Duodenal mucosa (tissue), 2 donors: ENCODE data around the gene FBXW8.

Experiments used
- H3K27ac ChIP-seq: one replicate; pipeline ENCODE4 v1.7.0; 2013; ENCODE audit warnings: low read depth, low read length
- H3K27me3 ChIP-seq, 2 donors: one replicate each; pipeline ENCODE4 v1.7.0; 2013; ENCODE audit warnings: low read length in 2 of 2, control low read depth in 1 of 2; ENCODE audit not compliant: insufficient read depth in 2 of 2, control insufficient read depth in 1 of 2
- H3K36me3 ChIP-seq, 2 donors: one replicate each; pipeline ENCODE4 v1.7.0; 2013; ENCODE audit warnings: low read length in 2 of 2, control low read depth in 1 of 2; ENCODE audit not compliant: insufficient read depth in 2 of 2, control insufficient read depth in 1 of 2
- H3K4me1 ChIP-seq, 2 donors: one replicate each; pipeline ENCODE4 v1.7.0; 2013; ENCODE audit warnings: low read length in 2 of 2, control low read depth in 1 of 2; ENCODE audit not compliant: insufficient read depth in 2 of 2, control insufficient read depth in 1 of 2
- H3K4me3 ChIP-seq, 2 donors: one replicate each; pipeline ENCODE4 v1.7.0; 2013; ENCODE audit warnings: low read length in 2 of 2, low read depth in 1 of 2
- H3K9ac ChIP-seq, 2 donors: one replicate each; pipeline ENCODE4 v1.7.0; 2013; ENCODE audit warnings: low read length in 2 of 2, low read depth in 1 of 2
- H3K9me3 ChIP-seq, 2 donors: one replicate each; pipeline ENCODE4 v1.7.0; 2013; ENCODE audit warnings: low read length in 2 of 2, control low read depth in 1 of 2; ENCODE audit not compliant: control insufficient read depth in 1 of 2

The FBXW8 gene

GRCh38 chr12:116903818-116904217, 6.9 kb upstream of the FBXW8 start:
- Histone ChIP-seq H3K27ac (no peak overlapping the region), H3K36me3 (no peaks in the 10 kb centered on the region), H3K27me3 (peaks cover 0 to under 1% of the 10 kb centered on the region in 2 donors), H3K4me3 (no peak overlapping the region), H3K4me1 (no peaks in the 10 kb centered on the region), H3K9ac (no peak overlapping the region), H3K9me3 (no peaks in the 10 kb centered on the region)

- Histone ChIP-seq H3K36me3 (no peaks in the 10 kb centered on the region), H3K27me3 (no peaks in the 10 kb centered on the region), H3K4me3 (no peak overlapping the region), H3K27ac (no peak overlapping the region), H3K9ac (no peak overlapping the region), H3K4me1 (no peaks in the 10 kb centered on the region), H3K9me3 (no peaks in the 10 kb centered on the region)
Observed at GRCh38 chr12:116906285-116906684, 4.5 kb upstream of the FBXW8 start.

DNA sequence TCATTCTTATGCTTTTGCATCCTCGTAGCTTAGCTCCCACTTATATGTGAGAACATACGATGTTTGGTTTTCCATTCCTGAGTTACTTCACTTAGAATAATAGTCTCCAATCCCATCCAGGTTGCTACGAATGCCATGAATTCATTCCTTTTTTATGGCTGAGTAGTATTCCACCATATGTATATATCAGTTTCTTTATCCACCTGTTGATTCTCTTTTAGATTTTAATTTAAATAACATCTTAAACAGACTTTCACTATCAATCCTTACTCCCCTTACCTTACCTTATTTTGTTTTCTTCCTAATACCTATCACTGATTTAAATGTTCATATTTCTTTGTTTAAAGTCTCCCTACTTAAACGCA, 488 bp upstream of the FBXW8 start:
- Histone ChIP-seq H3K36me3 (peaks cover 0 to 3% of the 10 kb centered on the region in 2 donors), H3K9ac (peak overlapping the region; percentile 34 to 60), H3K4me1 (peaks cover 5 to 8% of the 10 kb centered on the region in 2 donors), H3K4me3 (peak overlapping the region; percentile 81 to 87), H3K27ac (no peak overlapping the region), H3K9me3 (no peaks in the 10 kb centered on the region), H3K27me3 (no peaks in the 10 kb centered on the region)

DNA sequence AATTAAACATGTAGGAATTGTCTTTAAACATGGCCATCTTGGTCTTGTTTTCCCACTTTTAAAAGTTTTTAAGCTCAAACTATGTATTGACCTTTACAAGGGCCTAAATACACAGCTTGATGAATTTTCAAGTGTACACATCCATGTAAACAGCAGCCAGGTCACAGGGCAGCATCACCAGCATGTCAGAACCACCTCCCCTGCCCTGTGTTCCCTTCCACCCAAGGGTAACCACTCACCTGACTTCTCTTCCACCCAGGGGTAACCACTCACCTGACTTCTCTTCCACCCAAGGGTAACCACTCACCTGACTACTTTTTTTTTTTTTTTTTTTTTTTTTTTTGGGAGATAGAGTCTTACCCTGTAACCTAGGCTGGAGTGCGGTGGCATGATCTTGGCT, 4.6 kb downstream of the FBXW8 start:
- Histone ChIP-seq H3K27ac (no peak overlapping the region), H3K9ac (no peak overlapping the region), H3K27me3 (no peaks in the 10 kb centered on the region), H3K4me3 (no peak overlapping the region), H3K36me3 (peaks cover 0 to 3% of the 10 kb centered on the region in 2 donors), H3K4me1 (peaks cover 33 to 42% of the 10 kb centered on the region in 2 donors), H3K9me3 (no peaks in the 10 kb centered on the region)

DNA sequence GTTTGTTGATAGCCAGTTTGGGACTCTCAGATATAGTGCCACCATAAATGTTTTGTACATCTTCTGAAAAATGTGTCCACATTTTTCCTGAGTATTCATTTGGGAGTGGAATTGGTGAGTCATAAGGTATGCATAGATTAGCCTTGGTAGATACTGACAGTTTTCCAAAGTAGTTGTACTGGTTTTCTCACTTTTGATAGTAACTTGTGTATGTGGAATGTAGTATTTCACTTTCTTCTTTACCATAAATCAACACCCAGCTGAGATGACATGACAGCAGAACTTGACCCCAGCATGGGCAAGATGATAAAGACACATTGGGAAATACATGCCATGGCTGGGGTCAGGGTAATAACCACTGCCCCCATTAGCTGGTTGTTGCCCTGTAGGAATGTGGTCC, 5.4 kb downstream of the FBXW8 start:
- Histone ChIP-seq H3K9me3 (no peaks in the 10 kb centered on the region), H3K36me3 (peaks cover 0 to 3% of the 10 kb centered on the region in 2 donors), H3K4me3 (no peak overlapping the region), H3K4me1 (peaks cover 36 to 47% of the 10 kb centered on the region in 2 donors), H3K9ac (no peak overlapping the region), H3K27ac (no peak overlapping the region), H3K27me3 (no peaks in the 10 kb centered on the region)

DNA sequence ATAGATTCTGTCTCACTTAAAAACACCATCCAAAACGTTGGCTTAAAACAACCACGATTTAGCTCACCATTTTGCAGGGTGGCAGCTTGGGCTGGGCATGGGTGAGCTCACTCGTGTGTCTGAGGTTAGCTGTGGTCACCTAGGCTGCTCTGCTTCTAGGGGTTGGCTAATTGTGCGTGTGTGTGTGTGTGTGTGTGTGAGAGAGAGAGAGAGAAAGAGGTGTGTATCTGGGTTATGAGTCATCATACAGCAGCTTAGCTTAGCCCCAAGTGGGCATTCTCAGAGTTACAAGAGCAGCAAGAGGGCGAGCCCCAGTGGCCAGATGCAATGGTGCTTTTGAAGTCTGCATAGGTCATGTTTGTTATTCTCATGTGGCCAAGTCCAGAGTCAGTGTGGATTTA, 6.0 kb downstream of the FBXW8 start:
- H3K9ac ChIP-seq: no peak overlapping the region
- H3K36me3 ChIP-seq: peaks cover 0 to 3% of the 10 kb centered on the region in 2 donors
- H3K4me1 ChIP-seq: peaks cover 36 to 47% of the 10 kb centered on the region in 2 donors
- no peaks in the 10 kb centered on the region for H3K27me3 ChIP-seq
- H3K4me3 ChIP-seq: no peak overlapping the region
- no peaks in the 10 kb centered on the region for H3K9me3 ChIP-seq
- no peak overlapping the region for H3K27ac ChIP-seq

DNA sequence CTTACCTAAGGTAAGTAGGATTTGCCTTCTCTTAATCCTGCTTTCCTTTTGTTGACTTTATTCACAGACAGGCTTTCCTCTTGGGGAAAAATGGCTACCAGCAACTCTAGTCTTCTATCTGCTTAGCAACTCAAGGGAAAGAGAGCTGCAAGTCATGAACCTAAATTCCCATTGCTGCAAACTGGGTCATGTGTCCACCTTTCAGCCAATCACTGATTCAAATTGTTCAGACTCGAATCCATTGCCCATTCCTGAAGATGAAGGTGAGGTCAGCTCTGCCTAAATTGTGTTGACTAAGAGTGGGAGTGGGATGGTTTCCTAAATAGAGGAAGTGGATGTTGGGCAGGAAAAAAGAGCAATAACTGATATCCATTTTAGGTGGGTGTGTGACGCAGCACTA, 7.7 kb downstream of the FBXW8 start:
- Histone ChIP-seq H3K4me1 (peaks cover 29 to 42% of the 10 kb centered on the region in 2 donors), H3K9me3 (no peaks in the 10 kb centered on the region), H3K9ac (no peak overlapping the region), H3K27ac (no peak overlapping the region), H3K4me3 (no peak overlapping the region), H3K27me3 (no peaks in the 10 kb centered on the region), H3K36me3 (peaks cover 0 to 2% of the 10 kb centered on the region in 2 donors)

- H3K27me3 ChIP-seq: no peaks in the 10 kb centered on the region
- H3K36me3 ChIP-seq: no peaks in the 10 kb centered on the region
- H3K9ac ChIP-seq: no peak overlapping the region
- peaks cover 29 to 42% of the 10 kb centered on the region in 2 donors for H3K4me1 ChIP-seq
- H3K9me3 ChIP-seq: no peaks in the 10 kb centered on the region
- no peak overlapping the region for H3K4me3 ChIP-seq
- H3K27ac ChIP-seq: no peak overlapping the region
Observed at GRCh38 chr12:116919247-116919661, 8.5 kb downstream of the FBXW8 start.

DNA sequence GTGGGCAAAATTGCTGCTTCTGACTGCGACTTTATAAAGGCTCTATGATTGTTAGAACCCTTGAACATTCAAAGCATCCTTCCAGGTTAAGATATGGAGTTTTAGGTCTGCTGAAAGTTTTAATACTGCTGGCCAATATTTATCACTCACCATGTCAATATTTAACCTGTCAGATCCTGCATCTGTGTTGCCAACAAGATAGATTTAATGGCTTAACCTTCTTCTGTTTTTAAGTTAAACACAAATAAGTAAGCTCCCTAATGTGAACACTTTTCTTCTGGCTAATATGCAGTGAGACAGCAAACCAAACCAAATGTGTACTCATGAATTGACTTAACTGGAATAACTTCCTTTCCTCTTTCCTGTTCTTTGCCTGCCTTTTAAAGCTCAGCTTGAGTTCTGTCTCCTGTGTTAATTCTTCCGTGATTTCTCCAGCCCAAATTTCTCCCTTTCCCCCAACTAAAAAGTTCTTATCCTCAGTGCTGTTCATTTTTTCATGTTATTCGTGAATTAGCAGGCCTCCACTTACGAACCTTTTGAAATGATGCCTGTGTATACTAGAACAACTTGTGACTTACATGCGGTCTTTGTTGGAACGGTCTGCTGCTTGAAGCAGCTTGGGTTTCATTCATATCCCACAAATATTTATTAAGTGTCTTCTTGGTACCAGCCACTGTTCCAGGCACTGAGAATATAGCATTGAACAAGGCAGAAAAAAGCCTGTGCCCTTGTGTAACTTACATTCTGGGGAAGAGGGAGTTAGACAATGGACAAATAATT, 9.1 kb downstream of the FBXW8 start:
- Histone ChIP-seq H3K27ac (no peak overlapping the region), H3K36me3 (no peaks in the 10 kb centered on the region), H3K9me3 (no peaks in the 10 kb centered on the region), H3K4me1 (peaks cover 29 to 46% of the 10 kb centered on the region in 2 donors), H3K27me3 (no peaks in the 10 kb centered on the region), H3K9ac (no peak overlapping the region), H3K4me3 (no peak overlapping the region)

DNA sequence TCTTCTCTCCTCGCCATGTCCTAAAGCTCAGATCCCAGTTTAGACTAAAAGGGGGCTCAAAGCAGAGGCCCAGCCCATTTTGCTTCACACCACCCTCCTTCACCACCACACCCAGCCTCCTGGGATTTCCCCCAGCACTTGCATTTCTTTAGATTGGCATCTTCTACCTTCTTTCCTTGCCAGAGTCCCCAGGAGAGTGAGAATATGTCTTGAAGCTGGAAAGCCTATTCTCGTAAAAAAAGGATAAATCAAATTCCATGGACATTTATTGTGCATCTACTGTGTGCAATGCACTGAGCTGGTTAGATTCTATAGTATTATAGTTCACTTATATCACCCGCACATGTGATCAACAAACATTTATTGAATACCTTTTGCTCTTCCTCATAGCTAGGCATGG, 10.2 kb downstream of the FBXW8 start:
- H3K9me3 ChIP-seq: no peaks in the 10 kb centered on the region
- H3K4me3 ChIP-seq: no peak overlapping the region
- no peaks in the 10 kb centered on the region for H3K27me3 ChIP-seq
- peaks cover 29 to 46% of the 10 kb centered on the region in 2 donors for H3K4me1 ChIP-seq
- no peaks in the 10 kb centered on the region for H3K36me3 ChIP-seq
- H3K9ac ChIP-seq: no peak overlapping the region
- no peak overlapping the region for H3K27ac ChIP-seq
